K562 (cell line): ENCODE data around the gene SFMBT2.

ENCODE experiments used
- CEBPB ChIP-seq: fragments of 450-650 bp; IDR thresholded peaks from 2 replicates; pipeline ENCODE4 v1.6.1; 2016; ENCODE audit warnings: missing genetic modification characterization, missing compliant biosample characterization
- CTCF ChIP-seq, 3 experiments: IDR thresholded peaks in 2 of 3; conservative IDR thresholded peaks in 1 of 3; 2 replicates each; pipeline ENCODE4 v1.5.1; 2011 to 2012; ENCODE audit warnings: low read length in 3 of 3, mild to moderate bottlenecking in 3 of 3, control low read depth in 2 of 3, improper control_type of control experiment in 1 of 3, inconsistent platforms in 1 of 3, low read depth in 1 of 3, mixed read lengths in 1 of 3, moderate library complexity in 1 of 3; ENCODE audit not compliant: insufficient read depth in 2 of 3
- GATA2 ChIP-seq: sonication (generic); formaldehyde crosslinking; IDR thresholded peaks from 2 replicates; pipeline ENCODE4 v1.4.0; 2020; ENCODE audit warnings: mild to moderate bottlenecking, missing genetic modification reagents
- HNRNPL ChIP-seq: fragments of 200-400 bp; formaldehyde crosslinking; IDR thresholded peaks from 2 replicates; pipeline ENCODE4 v1.6.1; 2017; ENCODE audit warnings: low read depth, mild to moderate bottlenecking, low read length
- MNT ChIP-seq, 2 experiments: fragments of 450-650 bp; conservative IDR thresholded peaks; 2 replicates each; pipeline ENCODE4 v1.6.1; 2017; ENCODE audit warnings: mild to moderate bottlenecking in 2 of 2, moderate library complexity in 2 of 2
- PRPF4 ChIP-seq: fragments of 200-400 bp; formaldehyde crosslinking; IDR thresholded peaks from one replicate; pipeline ENCODE4 v1.6.1; 2017; ENCODE audit warnings: low read length, low read depth, mild to moderate bottlenecking; ENCODE audit not compliant: insufficient read depth, poor library complexity, severe bottlenecking
- REST ChIP-seq, 2 experiments: fragments of 450-650 bp; formaldehyde crosslinking in 1 of 2; IDR thresholded peaks; 2 replicates each; pipeline versions ENCODE4 v1.4.0 to v1.6.1; 2014 to 2020; ENCODE audit warnings: mild to moderate bottlenecking in 2 of 2, borderline replicate concordance in 1 of 2, low read depth in 1 of 2
- SLC30A9 ChIP-seq: fragments of 250-450 bp; sonication (Bioruptor Pico); IDR thresholded peaks from 2 replicates; pipeline ENCODE4 v1.8.0; 2022; ENCODE audit warnings: mild to moderate bottlenecking, moderate library complexity
- TBP ChIP-seq: optimal IDR thresholded peaks from 2 replicates; pipeline ENCODE3; 2011; ENCODE audit warnings: low read depth, low read length, improper control_type of control experiment
- ZFX ChIP-seq: sonication (generic); formaldehyde crosslinking; IDR thresholded peaks from 2 replicates; pipeline ENCODE4 v1.8.0; 2022; ENCODE audit warnings: mild to moderate bottlenecking, missing genetic modification reagents, moderate library complexity
- ZNF263 ChIP-seq: sonication (generic); formaldehyde crosslinking; IDR thresholded peaks from 2 replicates; pipeline ENCODE4 v1.8.0; 2022; ENCODE audit warnings: mild to moderate bottlenecking, missing genetic modification reagents, borderline replicate concordance
- ZNF316 ChIP-seq: fragments of 450-650 bp; IDR thresholded peaks from 2 replicates; pipeline ENCODE4 v1.6.1; 2016
- ZSCAN29 ChIP-seq: fragments of 450-650 bp; IDR thresholded peaks from 2 replicates; pipeline ENCODE4 v1.6.1; 2017

GRCh38 chr10:7320072-7320471, 90.8 kb downstream of the SFMBT2 start:
- TF ChIP-seq CEBPB (tag) (no peak), HNRNPL (no peak), ZNF263 (no peak), SLC30A9 (no peak), TBP (no peak), GATA2 (CRISPR knock-in tag) (no peak), MNT (conservative IDR thresholded peaks at IDR 0.05) (no peak), CTCF (IDR thresholded peaks at IDR 0.05 in 2 of 3, conservative IDR thresholded peaks at IDR 0.05 in 1 of 3; ENCODE audit: insufficient read depth in 2 of 3, low read depth in 1 of 3, low read length in 3 of 3) (no peak), ZNF316 (no peak), PRPF4 (no peak), ZFX (CRISPR knock-in tag) (no peak), REST (IDR thresholded peaks at IDR 0.05; ENCODE audit: borderline replicate concordance) (no peak), REST (CRISPR knock-in tag; IDR thresholded peaks at IDR 0.05; ENCODE audit: low read depth) (no peak), ZSCAN29 (no peak)
